Measurements from ENCODE around the gene INPP5J. TPM values are rescaled to one million over a fixed set of nuclear protein-coding genes. Genes with fewer than 3 reads are reported as not detected.

The INPP5J gene
- total RNA-seq, 4 donors from 2014 or later, result 0.20 to 1.0 (median 0.67) TPM

- 84 to 92% methylated on average over 20 to 22 of the region's 22 CpGs for WGBS, 2 donors
- Histone ChIP-seq H3K27ac (no peak overlapping the region), H3K9me3 (no peaks in the 10 kb centered on the region), H3K4me1 (peaks cover 0 to 14% (median 3%) of the 10 kb centered on the region in 4 donors), H3K36me3 (peaks cover 0 to 4% (median 0%) of the 10 kb centered on the region in 3 donors), H3K4me3 (no peak overlapping the region), H3K27me3 (no peaks in the 10 kb centered on the region)
- TF ChIP-seq CTCF (IDR thresholded peaks at IDR 0.05) (no peak), EP300 (IDR thresholded peaks at IDR 0.05) (no peak), POLR2A (IDR thresholded peaks at IDR 0.05) (no peak)
- DNase-seq (ENCODE audit: low spot score in 2 of 2), result no peak
Measured at GRCh38 chr22:31126128-31126868, 3.5 kb downstream of the INPP5J start.

- TF ChIP-seq POLR2A (IDR thresholded peaks at IDR 0.05) (no peak), CTCF (IDR thresholded peaks at IDR 0.05) (no peak), EP300 (IDR thresholded peaks at IDR 0.05) (no peak)
- Histone ChIP-seq H3K27me3 (no peaks in the 10 kb centered on the region), H3K4me1 (peaks cover 0 to 14% (median 3%) of the 10 kb centered on the region in 4 donors), H3K4me3 (no peak overlapping the region), H3K9me3 (no peaks in the 10 kb centered on the region), H3K36me3 (peaks cover 0 to 4% (median 0%) of the 10 kb centered on the region in 3 donors), H3K27ac (no peak overlapping the region)
- DNase-seq (ENCODE audit: low spot score in 2 of 2), result no peak
- 85 to 89% methylated on average over 13 of the region's 13 CpGs for WGBS, 2 donors
Measured at GRCh38 chr22:31126869-31127175, 4.1 kb downstream of the INPP5J start.

- no peak overlapping the region for H3K4me3 ChIP-seq
- peaks cover 0 to 12% (median 2%) of the 10 kb centered on the region in 4 donors for H3K4me1 ChIP-seq
- H3K27ac ChIP-seq, result no peak overlapping the region
- no peaks in the 10 kb centered on the region for H3K9me3 ChIP-seq
- TF ChIP-seq POLR2A (IDR thresholded peaks at IDR 0.05) (no peak), EP300 (IDR thresholded peaks at IDR 0.05) (no peak), CTCF (IDR thresholded peaks at IDR 0.05) (no peak)
- peaks cover 0 to 4% (median 0%) of the 10 kb centered on the region in 3 donors for H3K36me3 ChIP-seq
- H3K27me3 ChIP-seq, result no peaks in the 10 kb centered on the region
- DNase-seq (ENCODE audit: low spot score in 2 of 2), result no peak
- WGBS, 2 donors, result 61 to 67% methylated on average over 18 to 19 of the region's 19 CpGs
Measured at GRCh38 chr22:31127181-31127772, 4.5 kb downstream of the INPP5J start.

GRCh38 chr22:31128156-31128555, 5.4 kb downstream of the INPP5J start:
- Histone ChIP-seq H3K36me3 (peaks cover 0 to 5% (median 0%) of the 10 kb centered on the region in 3 donors), H3K27me3 (no peaks in the 10 kb centered on the region), H3K27ac (no peak overlapping the region), H3K9me3 (no peaks in the 10 kb centered on the region), H3K4me3 (no peak overlapping the region), H3K4me1 (peaks cover 0 to 3% (median 0%) of the 10 kb centered on the region in 4 donors)
- WGBS, 2 donors, result 90 to 95% methylated on average over 7 of the region's 7 CpGs
- no peak for DNase-seq (ENCODE audit: low spot score in 2 of 2)
- TF ChIP-seq CTCF (IDR thresholded peaks at IDR 0.05) (no peak), POLR2A (IDR thresholded peaks at IDR 0.05) (no peak), EP300 (IDR thresholded peaks at IDR 0.05) (no peak)

- H3K4me3 ChIP-seq, result no peak overlapping the region
- H3K4me1 ChIP-seq, result no peaks in the 10 kb centered on the region
- H3K27me3 ChIP-seq, result no peaks in the 10 kb centered on the region
- no peaks in the 10 kb centered on the region for H3K9me3 ChIP-seq
- DNase-seq (ENCODE audit: low spot score in 2 of 2), result no peak
- peaks cover 0 to 15% (median 0%) of the 10 kb centered on the region in 3 donors for H3K36me3 ChIP-seq
- WGBS, 2 donors, result 75 to 77% methylated on average over 2 of the region's 2 CpGs
- no peak for TF ChIP-seq EP300 (IDR thresholded peaks at IDR 0.05)
- no peak for TF ChIP-seq CTCF (IDR thresholded peaks at IDR 0.05)
- no peak for TF ChIP-seq POLR2A (IDR thresholded peaks at IDR 0.05)
- no peak overlapping the region for H3K27ac ChIP-seq
Measured at GRCh38 chr22:31130873-31131272, 8.1 kb downstream of the INPP5J start.

Measured in tibial nerve (tissue), 4 donors.